Head of caudate nucleus (tissue), 42 donors: Measurements from ENCODE around the gene LRRC36.

Source experiments
- DNase-seq, 42 donors: peaks; one replicate each; pipeline versions ENCODE4 v3.0.0 to v3.0.0-alpha.2; 2020 to 2021; ENCODE audit warnings: mixed read lengths in 7 of 42
- intact Hi-C: fragments of 100-400 bp; cut with DNase I; formaldehyde crosslinking; loops from one replicate; pipeline ENCODE4 v1.15.0; 2022

The LRRC36 gene

DNA sequence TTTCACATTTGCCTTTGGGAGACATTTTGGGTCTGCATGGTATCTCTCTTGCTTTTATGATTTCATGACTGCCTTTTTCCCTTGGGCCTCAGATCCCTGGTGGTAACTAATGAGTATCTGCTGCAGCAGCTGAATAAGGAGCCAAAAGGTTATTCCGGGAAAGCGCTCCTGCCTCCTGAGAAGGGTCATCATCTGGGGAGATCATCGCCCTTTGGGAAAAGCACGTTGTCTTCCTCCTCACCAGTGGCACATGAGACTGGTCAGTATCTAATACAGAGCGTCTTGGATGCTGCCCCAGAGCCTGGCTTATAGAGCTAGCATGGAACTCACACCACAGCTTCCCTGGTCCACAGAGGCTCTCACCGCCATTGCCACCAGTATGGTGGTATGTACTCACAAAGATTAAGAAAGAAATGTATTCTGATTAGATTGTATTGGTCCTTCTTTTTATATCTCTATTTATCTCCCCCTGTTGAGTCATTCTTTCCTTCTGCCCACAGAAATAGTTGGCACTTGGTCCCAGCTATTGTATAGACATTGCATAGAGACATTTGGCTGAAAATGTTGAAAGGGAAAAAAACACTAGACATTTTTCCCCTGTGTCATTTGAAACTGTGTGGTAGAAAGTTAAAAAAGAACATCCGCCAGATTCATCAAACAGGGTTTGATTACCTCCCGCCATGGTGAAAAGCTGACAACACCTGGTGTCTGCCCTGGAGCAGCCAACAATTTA, 58.3 kb downstream of the LRRC36 start:
- intact Hi-C loops, result no loop called here
- DNase-seq, result peak in 1 of 42 donors; percentile 16

DNA sequence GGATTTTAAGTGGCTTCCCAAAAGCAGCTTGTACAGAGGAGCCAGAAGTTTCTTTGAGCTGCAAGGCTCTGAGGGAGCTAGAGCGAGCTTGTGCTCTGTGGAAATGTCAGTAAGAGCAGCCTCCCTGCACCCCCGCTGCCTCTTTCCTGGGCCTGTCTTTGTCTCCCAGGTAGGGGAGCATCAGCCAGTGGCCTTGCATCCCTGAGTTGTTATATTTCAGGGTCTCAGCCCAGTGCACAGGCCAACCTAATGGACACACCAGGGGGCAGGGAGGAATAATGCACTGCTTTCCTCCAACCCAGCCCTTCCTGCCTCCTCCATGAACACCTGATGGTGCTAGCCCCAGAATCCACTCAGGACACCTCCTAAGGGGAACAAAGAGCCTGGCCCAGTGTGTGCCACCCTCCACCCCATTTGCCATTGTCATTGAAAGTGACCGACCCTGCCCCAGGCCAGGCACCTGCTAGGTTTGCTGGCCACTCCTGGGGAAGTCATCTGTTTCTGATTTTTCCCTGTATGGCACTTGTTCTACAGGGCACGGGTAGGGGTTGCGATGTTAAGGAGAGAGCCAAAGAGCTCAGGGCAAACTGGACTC, 60.3 kb downstream of the LRRC36 start:
- intact Hi-C loops, result no loop called here
- DNase-seq, result peak in 2 of 42 donors; percentile 29 to 31

DNA sequence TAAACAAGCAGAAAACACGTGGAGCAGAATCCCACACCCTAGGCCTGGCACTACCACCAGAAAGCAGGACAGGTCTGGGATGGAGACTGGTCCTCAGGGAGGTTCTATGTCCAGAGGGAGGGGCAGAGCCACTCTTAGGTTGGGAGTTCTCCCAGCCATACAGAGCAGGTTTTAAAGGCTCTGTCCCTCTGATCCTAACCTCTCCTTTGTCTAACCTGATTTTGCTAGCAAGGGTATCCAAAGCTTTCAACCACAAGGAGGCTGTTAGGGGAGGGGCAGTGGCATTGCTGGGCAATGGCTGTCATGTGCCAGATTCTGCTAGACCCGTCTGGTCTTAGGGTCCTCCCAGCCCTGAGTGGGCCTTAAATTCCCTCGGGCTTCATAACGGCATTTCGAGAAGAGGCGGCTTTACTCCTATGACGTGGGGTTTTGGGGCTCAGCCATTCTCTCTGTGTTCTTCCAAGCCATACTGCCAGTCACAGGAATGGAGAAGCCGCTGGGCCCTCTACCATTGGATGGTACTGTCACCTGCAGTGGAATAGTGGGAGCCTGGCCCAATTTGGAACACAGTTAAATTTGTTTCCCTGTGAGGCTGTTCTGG, 61.0 kb downstream of the LRRC36 start:
- DNase-seq, result peak in 3 of 42 donors; percentile 16 to 37 (median 23)

DNA sequence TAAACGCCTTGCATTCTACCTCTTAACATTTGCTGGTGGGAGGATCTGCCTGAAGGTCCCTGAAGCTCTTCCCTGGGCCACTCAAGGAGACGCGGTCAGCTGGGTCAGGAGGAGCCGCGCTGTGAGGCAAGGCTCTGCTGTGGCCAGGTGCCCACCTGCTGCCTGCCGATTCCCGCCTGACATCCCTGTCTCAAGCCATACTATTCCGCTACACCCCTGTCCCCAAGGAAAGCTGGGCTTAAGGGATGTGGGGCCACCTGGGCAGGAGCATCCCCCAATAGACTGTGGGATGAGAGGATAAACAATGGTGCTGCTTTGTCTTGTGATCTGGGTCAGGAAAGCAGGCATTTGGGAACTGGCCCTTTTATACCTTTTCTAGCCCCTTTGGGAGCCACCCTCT, 61.6 kb downstream of the LRRC36 start:
- intact Hi-C loops, result no loop called here
- DNase-seq, result peak in 3 of 42 donors; percentile 4 to 33 (median 16)

More for the DNA sequence above, 61.0 kb downstream of the LRRC36 start:
- intact Hi-C loops, result no loop called here

DNA sequence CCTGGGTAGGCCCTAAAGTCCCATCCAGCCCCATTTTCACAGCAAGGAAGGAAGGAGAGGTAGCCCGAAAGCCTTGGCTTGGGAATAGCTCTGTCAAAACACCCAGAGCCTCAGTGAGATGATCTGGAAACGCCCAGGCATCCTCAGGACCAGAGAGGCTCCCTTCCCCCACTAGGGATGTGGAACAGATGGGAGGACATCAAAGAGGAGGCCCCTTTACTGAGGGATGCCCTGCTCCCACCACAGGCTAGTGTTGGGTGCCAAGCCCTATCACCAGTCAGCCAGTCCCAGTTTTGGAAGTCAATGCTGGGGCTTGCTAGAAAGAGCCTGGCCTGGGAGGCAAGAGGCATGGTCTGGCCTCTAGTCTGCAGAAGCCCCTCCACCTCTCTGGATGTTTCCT, 62.0 kb downstream of the LRRC36 start:
- intact Hi-C loops, result no loop called here
- peak in 3 of 42 donors; percentile 25 to 34 (median 27) for DNase-seq

DNA sequence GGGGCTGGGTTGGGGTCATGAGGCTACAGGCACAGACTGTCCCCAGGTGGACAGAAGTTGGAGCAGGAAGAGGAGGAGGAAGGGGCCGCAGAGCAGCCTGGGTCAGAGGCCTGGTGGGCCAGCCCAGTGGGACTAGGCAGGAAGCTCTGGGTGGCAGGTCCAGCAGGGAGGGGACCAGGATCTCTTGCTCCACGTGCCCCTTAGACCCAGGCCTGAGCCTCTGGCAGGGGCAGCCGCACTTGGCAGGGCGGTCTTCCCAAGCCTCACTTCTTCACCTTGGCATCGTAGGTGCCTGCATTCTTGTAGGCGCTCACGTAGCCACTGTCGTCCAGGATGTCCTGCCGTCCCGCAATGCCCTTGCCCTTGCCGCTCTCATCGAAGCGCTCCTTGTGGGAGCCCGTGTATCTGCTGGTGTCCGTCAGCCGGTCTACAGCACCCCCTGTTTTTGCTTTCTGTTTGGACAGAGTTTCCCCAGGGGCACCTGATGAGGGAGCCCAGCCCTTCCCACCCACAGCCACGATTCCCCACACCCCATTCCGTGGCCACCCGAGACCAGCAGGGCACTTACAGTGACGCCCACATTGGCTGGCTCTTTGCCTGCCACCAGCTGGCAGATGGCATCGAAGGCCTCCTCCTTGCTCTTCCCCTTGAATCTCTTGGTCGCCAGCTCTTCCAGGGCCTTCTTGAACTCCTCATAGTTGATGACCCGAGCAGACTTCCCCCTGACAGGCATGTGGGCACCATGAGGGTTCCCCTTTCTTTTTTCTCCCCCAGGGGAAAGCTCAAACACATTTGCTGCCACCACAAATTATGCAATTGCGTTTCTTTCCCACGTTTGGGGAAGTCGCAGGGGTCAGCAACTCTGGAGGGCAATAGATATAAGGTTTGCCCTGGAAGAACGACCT, 63.5 kb downstream of the LRRC36 start:
- intact Hi-C loops, result no loop called here
- DNase-seq, result peak; percentile 37 to 83 (median 68)

DNA sequence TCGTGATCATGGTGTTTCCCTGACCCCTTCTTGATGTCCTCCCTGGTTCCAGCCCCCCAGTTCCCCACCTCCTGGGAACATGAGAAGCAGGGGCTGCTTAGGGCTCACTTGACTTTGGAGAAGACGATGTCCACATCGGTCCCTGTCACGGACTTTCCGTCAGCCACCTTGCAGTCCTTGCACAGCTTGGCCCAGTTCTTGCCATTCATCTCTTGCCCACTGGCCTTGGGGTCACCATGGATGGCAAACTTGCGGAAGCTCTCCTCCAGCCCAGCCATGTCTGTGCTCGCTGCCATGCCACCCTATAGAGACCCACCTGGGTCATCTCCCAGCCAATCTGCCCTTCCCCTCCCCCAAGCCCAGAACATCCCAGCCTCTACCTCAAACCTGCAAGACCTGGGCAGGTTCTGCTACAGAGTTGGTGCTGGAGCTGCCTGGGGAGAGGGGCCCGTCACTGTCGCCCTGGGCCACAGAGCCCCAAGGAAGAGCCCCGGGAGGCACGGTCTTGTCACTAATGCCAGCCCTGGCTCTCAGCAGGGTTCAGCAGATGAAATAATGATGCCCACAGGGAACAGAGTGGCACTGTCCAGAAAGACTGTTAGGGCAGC, 64.3 kb downstream of the LRRC36 start:
- intact Hi-C loops, result no loop called here
- DNase-seq, result peak in 4 of 42 donors; percentile 22 to 32 (median 28)

DNA sequence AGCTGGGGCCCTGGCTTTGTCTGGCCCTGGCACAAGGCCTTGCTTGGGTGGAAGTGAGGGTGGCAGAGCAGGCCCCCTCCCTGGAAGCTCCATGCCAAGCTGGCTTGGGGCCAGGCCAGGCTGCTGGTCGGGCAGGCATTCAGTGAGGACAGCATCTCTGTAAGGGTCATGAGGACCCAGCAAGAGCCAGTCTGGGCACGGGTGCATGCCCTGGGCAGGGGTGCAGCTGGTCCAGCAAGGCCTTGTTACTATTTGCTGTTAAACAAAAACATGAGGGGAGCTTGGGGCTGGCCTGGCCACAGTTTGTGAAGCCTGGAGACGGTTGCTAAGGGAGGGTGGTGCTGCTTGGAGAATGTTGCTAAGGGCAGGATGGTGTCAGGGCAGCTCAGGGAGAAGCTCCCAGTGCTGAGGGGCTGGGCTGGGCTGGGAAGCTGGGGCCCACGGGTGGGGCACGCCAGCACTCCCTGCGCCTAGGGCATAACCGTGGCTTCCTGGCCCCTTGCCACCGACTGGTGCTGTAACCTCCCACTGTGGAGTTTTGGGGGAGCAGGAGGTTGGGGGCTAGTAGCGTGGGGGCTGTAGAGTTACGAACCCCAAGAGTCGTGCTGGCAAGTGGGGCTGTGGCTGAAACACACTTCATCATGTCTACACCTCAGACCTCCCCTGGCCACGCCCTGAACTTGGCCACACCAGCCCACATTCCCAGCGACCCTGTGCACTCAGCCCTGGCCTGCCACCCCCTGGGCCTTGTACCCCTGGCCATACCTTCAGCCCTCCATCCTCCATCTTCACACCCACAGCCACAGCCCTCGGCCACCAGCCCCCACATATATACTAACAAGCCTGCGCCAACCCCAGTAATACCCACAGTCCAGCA, 65.0 kb downstream of the LRRC36 start:
- peak; percentile 86 to 98 (median 95) for DNase-seq
- intact Hi-C loops, result no loop called here

DNA sequence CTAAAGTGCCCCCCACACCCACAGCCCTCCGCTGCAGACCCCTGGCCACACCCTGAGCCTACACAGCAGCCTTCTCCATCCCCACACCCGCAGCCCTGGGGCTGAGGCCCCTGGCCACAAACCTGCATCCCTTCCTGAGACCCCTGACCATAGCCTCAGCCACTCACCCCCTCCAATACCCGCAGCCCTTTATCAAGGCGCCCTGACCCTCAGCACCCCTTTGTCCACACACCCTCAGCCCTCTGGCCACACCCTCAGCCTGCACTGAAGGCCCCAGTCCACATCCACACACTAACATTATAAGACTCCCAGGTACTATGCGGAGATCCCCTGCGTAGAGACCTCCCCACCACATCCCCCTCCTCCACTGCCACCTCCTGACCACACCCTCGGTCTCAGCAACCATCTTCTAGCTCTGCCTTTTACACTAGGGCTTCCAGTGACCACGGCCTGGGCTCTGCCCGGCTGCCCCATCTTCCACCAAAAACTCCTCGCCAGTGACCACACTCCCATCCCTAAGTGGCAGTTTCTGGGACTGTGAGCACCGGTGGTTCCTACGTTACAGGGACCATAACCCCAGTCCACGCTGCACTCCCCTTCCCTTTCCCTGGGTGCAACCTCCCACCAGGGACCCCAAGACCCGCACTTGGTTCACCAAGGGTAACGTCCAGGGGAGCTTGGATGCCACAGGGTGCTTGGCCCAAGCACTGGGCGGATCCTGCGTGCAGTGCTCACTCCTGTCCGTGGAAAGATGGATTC, 65.9 kb downstream of the LRRC36 start:
- DNase-seq, result no peak
- intact Hi-C loops, result no loop called here

DNA sequence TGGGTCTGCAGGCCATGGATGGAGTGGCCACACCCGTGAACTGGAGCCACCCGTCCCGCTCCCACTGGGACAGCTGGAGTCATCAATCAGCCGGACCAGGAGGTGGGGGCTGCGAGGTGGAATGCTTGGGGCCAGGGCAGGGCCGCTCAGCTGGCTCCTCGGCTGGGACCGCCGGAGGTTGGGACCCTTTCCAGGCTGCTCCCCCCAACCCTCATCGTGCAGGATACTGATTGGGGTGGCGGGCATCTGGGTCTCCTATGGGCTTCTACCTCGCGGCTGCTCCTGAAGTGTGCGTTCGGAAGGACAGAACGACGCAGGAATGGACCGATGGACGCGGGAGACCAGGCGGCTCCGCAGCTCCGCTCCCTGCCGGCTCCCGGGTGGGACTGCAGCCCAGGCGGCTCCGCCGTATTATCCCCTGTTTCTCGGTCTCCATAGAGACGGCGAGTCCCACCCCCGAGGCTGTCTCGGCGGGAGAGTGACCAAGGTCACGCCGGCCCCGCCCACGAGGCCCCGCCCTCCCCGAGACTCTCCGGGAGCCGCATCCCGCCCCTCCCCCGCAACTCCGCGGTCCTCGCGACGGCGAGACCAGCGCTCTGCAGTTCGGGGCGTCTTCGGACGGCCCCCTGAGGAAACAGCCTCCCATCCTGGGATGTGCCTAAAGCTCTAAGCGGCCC, 66.6 kb downstream of the LRRC36 start, which contains the start of gene TPPP3:
Gene TPPP3, minus strand, starts transcription at position 388 of the 677 bp plus-strand sequence. CDS start 2,387 bp downstream, outside the sequence.
- DNase-seq, result peak; percentile 76 to 95 (median 89)
- intact Hi-C loops, result no loop called here

DNA sequence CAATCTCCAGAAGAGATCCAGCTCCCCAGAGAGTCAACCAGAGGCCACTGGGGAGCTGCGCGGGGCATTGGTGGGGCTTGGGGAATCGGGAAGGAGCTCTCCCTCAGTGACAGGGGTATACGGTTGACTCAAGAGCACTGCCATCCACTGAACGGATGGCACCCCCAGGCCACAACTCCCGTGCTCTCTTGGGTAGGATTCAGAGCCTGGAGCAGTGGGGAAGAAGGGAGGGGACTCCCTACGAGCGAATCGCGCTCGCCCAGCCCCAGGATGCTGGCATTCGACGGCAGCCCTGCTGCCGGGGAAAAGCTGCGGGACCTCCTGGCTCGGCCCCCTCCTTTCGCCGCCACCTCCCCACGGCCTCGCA, 67.2 kb downstream of the LRRC36 start:
- DNase-seq, result no peak
- intact Hi-C loops, result no loop called here

DNA sequence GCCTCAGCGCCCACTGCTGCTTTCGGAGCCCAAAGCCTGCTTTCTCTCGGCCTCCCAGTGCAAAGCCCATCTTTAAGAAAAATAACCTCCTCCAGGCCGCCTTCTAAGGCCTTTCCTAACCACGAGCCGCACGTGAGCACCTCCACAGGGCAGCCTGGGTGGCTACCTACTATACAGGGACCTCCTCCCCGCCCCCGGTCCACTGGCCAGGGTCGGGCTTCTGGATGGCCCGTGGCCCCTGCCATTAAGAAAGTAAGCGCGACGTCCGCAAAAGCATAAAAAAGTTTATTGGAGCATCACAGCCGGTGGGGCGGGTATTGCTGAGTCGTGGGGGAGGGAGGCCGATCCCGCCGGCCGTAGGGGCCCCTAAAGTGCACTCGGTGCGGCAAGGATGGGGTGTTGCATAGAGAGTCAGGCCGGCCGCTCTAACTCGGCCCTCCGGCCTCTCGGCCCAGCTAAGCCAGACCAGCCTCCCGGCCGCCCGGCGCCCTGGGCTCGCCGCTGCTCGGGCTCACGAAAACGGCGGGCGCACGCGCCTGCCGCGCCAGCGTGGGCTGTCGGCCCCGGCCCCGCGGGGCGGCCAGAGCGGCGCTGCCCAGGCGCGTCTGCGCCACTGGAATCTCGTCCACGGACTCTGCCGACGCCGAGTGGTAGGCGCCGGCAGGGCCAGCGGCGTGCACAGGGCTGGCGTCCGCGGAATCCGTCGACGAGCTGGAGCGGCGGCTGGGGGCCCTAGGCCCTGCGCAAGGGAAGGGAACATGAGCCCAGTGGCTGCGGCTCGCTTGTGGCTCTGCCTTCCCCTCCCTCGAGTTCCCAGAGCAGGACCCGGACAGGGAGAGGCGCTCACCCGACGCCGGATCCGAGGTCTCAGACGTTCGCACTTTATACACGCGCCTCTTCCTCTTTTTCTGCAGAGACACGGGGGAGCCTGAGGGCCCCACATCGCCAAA, 67.8 kb downstream of the LRRC36 start:
- intact Hi-C loops, result no loop called here
- DNase-seq, result peak in 2 of 42 donors; percentile 8 to 45

DNA sequence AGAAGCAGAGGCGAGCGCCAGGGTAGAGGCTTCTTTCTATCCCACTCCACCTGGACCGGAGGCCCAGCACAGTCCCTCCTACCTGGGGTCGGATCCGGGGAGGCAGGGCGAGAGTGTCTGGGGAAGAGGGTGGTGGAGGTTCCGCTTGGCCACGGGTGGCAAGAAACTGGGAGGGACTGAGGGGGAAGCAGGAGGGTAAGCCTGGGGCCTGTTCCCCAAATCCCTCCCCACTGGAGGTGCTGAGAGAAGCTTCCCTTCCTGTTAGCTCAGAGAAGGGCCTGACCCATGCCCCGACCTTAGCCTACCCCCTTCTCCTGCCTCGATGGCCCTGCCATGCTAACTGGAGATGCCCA, 68.5 kb downstream of the LRRC36 start:
- no peak for DNase-seq
- intact Hi-C loops, result no loop called here

DNA sequence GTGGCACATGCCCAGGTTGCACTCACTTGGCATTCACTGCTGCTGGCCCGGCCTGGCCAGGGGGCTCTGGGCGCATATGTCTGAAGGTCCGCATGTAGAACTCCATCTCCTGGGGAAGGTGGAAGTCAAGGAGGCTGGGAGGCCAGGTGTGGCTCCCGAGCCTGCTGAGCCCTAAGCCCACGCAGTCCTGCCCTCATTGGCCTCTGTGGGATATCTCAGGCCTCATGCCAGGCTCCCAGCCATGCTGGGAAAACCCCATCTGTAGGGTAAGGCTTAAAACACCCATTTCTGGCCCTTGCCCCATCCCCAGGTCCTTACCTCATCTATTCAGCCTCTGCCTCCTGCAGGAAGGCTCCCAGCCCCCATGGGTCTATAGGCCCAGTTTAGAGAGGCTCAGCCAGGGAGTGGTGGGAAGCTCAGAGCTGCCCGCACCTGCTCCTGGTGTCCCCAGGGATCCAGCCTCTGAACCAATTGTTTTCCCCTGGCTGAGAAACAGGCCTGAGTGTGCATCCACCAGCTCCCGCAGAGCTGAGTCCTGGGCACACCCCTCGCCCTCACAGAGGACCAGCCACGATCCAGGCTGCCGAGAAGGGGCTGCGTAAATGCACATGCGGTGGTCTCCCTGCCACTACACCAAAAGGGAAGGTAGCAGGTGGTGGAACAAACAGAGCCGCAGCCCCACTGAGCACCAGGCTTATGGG, 69.0 kb downstream of the LRRC36 start:
- DNase-seq, result no peak
- intact Hi-C loops, result no loop called here
